MM.1S (cell line): Measurements from ENCODE around the gene DKC1.

Experiments
- DNase-seq: peaks from one replicate; pipeline ENCODE4 v3.0.0-alpha.2; 2015
- H2AFZ ChIP-seq: fragments of 300-600 bp; sonication (generic); 2 replicates; pipeline ENCODE4 v1.6.0; 2016; ENCODE audit warnings: antibody characterized with exemption, low read length
- H3F3A ChIP-seq: fragments of 300-600 bp; sonication (generic); 2 replicates; pipeline ENCODE4 v1.6.1; 2016; ENCODE audit warnings: mild to moderate bottlenecking, antibody characterized with exemption, low read length, moderate library complexity, mixed read lengths; ENCODE audit not compliant: insufficient read depth
- H3K27ac ChIP-seq: fragments of 300-600 bp; sonication (generic); 2 replicates; pipeline ENCODE4 v1.5.1; 2016; ENCODE audit warnings: mild to moderate bottlenecking, low read length
- H3K27me3 ChIP-seq: fragments of 300-600 bp; sonication (generic); replicated peaks from 2 replicates; pipeline ENCODE4 v1.6.0; 2016; ENCODE audit warnings: low read length; ENCODE audit not compliant: insufficient read depth
- H3K36me3 ChIP-seq: fragments of 300-600 bp; sonication (generic); replicated peaks from 2 replicates; pipeline ENCODE4 v1.6.1; 2016; ENCODE audit warnings: mild to moderate bottlenecking, low read length, mixed read lengths; ENCODE audit not compliant: insufficient read depth
- H3K4me1 ChIP-seq: fragments of 300-600 bp; sonication (generic); 2 replicates; pipeline ENCODE4 v1.6.1; 2016; ENCODE audit warnings: low read length, mixed read lengths
- H3K4me2 ChIP-seq: fragments of 300-600 bp; sonication (generic); 2 replicates; pipeline ENCODE4 v1.6.0; 2016; ENCODE audit warnings: low read depth, low read length
- H3K4me3 ChIP-seq: fragments of 300-600 bp; sonication (generic); 2 replicates; pipeline ENCODE4 v1.5.1; 2016; ENCODE audit warnings: low read length, mixed read lengths
- H3K79me2 ChIP-seq: fragments of 300-600 bp; sonication (generic); 2 replicates; pipeline ENCODE4 v1.6.1; 2016; ENCODE audit warnings: mixed run types, low read length, mixed read lengths
- H3K9ac ChIP-seq: fragments of 300-600 bp; sonication (generic); 2 replicates; pipeline ENCODE4 v1.6.1; 2016; ENCODE audit warnings: low read length, mixed read lengths
- H3K9me2 ChIP-seq: fragments of 300-600 bp; sonication (generic); replicated peaks from 2 replicates; pipeline ENCODE4 v1.6.1; 2016; ENCODE audit warnings: mild to moderate bottlenecking, low read length, mixed read lengths; ENCODE audit not compliant: insufficient read depth
- H3K9me3 ChIP-seq: fragments of 300-600 bp; sonication (generic); replicated peaks from 2 replicates; pipeline ENCODE4 v1.6.1; 2016; ENCODE audit warnings: mild to moderate bottlenecking, low read length, mixed read lengths; ENCODE audit not compliant: insufficient read depth
- H4K20me1 ChIP-seq: fragments of 300-600 bp; sonication (generic); 2 replicates; pipeline ENCODE4 v1.6.1; 2016; ENCODE audit warnings: mild to moderate bottlenecking, low read length, moderate library complexity, mixed read lengths; ENCODE audit not compliant: insufficient read depth
- EZH2 ChIP-seq: fragments of 300-600 bp; sonication (generic); optimal IDR thresholded peaks from 2 replicates; pipeline ENCODE3; 2017; ENCODE audit warnings: low read depth, mild to moderate bottlenecking, antibody characterized with exemption, low read length, mixed read lengths
- EZH2phosphoT487 ChIP-seq: fragments of 300-600 bp; sonication (generic); IDR thresholded peaks from 2 replicates; pipeline ENCODE4 v1.6.1; 2018; ENCODE audit warnings: antibody characterized with exemption, low read length
- TF ChIP-seq, protein P1 (sequence below): fragments of 300-600 bp; sonication (generic); IDR thresholded peaks from 2 replicates; pipeline ENCODE4 v1.5.1; 2016; ENCODE audit warnings: antibody characterized with exemption, low read length, mixed read lengths

The DKC1 gene

DNA sequence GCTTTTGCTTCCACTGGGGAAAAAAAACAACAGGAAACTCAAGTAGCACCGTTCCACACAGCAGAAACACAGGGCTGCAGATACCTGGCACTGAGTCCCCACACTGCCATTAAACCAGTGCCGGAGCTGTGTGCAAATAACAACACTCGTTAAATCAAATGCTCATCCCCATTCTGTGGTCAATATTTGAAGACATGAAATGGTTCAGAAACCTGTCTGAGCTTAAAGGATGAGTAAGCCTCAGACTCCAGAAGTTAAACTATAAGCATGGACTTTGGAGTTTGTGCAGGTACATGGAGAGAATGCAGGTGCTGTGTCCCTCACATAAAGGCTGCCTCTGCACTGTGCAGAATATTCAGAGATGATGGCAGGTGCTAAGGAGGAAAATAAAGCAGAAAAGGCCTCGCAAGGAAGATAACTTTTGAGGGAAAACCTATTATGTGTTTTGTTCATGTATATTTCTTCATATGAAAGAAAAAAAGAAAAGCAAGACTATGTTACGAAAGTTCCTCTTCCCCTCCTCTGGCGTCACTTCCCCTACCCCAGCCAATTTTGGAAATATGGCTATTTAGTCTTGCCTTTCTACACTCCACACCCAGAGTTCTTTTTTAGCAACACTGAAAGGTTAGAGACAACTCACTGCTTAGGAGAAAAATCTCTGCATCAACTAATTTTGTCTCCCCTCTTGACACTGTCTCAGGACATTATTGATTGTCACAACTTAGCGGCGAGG, 38.0 kb downstream of the DKC1 start:
- Histone ChIP-seq H3K9ac (no peak overlapping the region), H3K9me2 (no peaks in the 10 kb centered on the region), H4K20me1 (no peaks in the 10 kb centered on the region), H3K27me3 (no peaks in the 10 kb centered on the region), H3K4me3 (no peak overlapping the region), H3K9me3 (no peaks in the 10 kb centered on the region), H2AFZ (no peak overlapping the region), H3K4me1 (no peaks in the 10 kb centered on the region; the same call in 1 of the 2 replicates), H3K36me3 (no peaks in the 10 kb centered on the region), H3F3A (no peaks in the 10 kb centered on the region), H3K79me2 (peaks cover 32% of the 10 kb centered on the region; the same call in 1 of the 2 replicates), H3K27ac (no peak overlapping the region), H3K4me2 (no peak overlapping the region)
- DNase-seq, result no peak
- no peak for TF ChIP-seq EZH2phosphoT487
- TF ChIP-seq EZH2, result no peak
- TF ChIP-seq, protein P1, sequence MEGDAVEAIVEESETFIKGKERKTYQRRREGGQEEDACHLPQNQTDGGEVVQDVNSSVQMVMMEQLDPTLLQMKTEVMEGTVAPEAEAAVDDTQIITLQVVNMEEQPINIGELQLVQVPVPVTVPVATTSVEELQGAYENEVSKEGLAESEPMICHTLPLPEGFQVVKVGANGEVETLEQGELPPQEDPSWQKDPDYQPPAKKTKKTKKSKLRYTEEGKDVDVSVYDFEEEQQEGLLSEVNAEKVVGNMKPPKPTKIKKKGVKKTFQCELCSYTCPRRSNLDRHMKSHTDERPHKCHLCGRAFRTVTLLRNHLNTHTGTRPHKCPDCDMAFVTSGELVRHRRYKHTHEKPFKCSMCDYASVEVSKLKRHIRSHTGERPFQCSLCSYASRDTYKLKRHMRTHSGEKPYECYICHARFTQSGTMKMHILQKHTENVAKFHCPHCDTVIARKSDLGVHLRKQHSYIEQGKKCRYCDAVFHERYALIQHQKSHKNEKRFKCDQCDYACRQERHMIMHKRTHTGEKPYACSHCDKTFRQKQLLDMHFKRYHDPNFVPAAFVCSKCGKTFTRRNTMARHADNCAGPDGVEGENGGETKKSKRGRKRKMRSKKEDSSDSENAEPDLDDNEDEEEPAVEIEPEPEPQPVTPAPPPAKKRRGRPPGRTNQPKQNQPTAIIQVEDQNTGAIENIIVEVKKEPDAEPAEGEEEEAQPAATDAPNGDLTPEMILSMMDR, result no peak

DNA sequence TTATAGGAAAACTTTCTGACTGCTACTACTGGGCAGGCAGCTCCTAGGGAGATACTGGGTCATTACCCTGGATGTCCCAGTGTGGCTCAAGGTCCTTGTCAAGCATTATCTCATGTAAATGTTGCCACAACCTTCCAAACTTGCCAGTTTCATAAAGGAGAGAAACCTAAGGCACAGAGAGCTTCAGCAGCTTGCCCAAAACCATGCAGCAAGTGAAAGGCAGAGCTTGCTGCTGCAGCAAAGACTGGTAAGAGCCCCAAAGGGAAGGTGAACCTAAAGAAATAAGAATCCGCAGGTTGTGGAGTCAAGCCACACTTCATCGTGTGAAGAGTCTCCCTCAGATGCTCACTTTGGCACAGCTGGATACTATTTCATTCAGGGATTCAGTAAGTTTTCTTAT, 40.3 kb downstream of the DKC1 start:
- TF ChIP-seq EZH2 (no peak), EZH2phosphoT487 (no peak)
- TF ChIP-seq, protein P1, result no peak
- H3K4me1 ChIP-seq, result peaks cover 3% of the 10 kb centered on the region; the same call in 1 of the 2 replicates
- H4K20me1 ChIP-seq, result no peaks in the 10 kb centered on the region
- H3K36me3 ChIP-seq, result no peaks in the 10 kb centered on the region
- H3K9ac ChIP-seq, result no peak overlapping the region
- H3K27ac ChIP-seq, result no peak overlapping the region
- H3K27me3 ChIP-seq, result no peaks in the 10 kb centered on the region
- H3K79me2 ChIP-seq, result peaks cover 29% of the 10 kb centered on the region; the same call in 1 of the 2 replicates
- no peaks in the 10 kb centered on the region for H3K9me3 ChIP-seq
- H3K4me3 ChIP-seq, result no peak overlapping the region
- H3F3A ChIP-seq, result no peaks in the 10 kb centered on the region
- H2AFZ ChIP-seq, result no peak overlapping the region
- no peak for DNase-seq
- no peak overlapping the region for H3K4me2 ChIP-seq
- no peaks in the 10 kb centered on the region for H3K9me2 ChIP-seq

DNA sequence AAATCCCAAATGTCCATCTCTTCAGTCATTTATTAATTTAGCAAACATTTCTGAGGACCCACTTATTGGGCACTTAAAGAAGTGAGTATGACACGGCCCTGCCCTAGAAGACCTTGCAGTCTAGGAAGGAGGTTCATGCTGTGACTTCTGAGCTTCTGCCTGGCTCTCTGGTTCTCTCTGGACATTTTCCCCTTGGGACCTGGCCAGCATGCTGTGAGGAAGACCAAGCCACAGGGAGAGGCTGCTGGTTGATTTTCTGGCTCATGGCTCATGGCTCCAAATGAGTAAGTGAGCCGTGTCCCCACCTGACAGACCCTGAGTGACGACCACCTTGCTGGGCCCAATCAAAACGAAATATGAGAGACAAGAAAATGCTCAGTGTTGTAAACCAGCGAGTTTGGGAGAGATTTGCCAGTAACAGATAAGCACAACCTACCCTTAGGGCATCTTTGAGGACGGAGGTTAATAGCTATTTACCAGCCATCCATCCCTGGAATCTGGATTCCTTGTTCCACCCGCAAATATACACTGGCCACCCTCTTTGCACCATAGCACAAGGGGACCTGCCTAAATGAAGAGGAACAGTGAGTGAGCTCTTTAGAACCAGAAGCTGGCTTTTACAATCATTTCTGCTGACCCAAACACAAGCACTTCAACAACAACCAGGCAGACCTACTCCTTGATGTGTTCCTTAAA, 41.7 kb downstream of the DKC1 start:
- Histone ChIP-seq H3K27me3 (no peaks in the 10 kb centered on the region), H3K4me3 (peak overlapping the region; percentile 81), H2AFZ (peak overlapping the region; percentile 84), H3K9me2 (no peaks in the 10 kb centered on the region), H3K79me2 (peaks cover 29% of the 10 kb centered on the region; the same call in 1 of the 2 replicates), H3K9me3 (no peaks in the 10 kb centered on the region), H3K4me2 (peak overlapping the region; percentile 56), H3K36me3 (no peaks in the 10 kb centered on the region), H4K20me1 (no peaks in the 10 kb centered on the region), H3K9ac (peak overlapping the region; percentile 57; the same call in 1 of the 2 replicates), H3K27ac (no peak overlapping the region), H3K4me1 (peaks cover 3% of the 10 kb centered on the region; the same call in 1 of the 2 replicates), H3F3A (no peaks in the 10 kb centered on the region)
- DNase-seq, result no peak
- TF ChIP-seq, protein P1, result no peak
- no peak for TF ChIP-seq EZH2phosphoT487
- TF ChIP-seq EZH2, result no peak
